K562 (cell line): ENCODE results near the gene PCYT1A. TPM values are rescaled to one million over a fixed set of nuclear protein-coding genes. Genes with fewer than 3 reads are reported as not detected.

ENCODE experiments used
- ARHGAP35 ChIP-seq: fragments of 450-650 bp; IDR thresholded peaks from 2 replicates; pipeline ENCODE4 v1.6.1; 2018; ENCODE audit not compliant: partially characterized antibody
- ARNT ChIP-seq, 2 experiments: fragments of 450-650 bp; IDR thresholded peaks; 2 replicates each; pipeline ENCODE4 v1.6.1; 2016; ENCODE audit warnings: mild to moderate bottlenecking in 1 of 2
- CHD1 ChIP-seq: fragments of 200-600 bp; sonication (generic); IDR thresholded peaks from one replicate; pipeline ENCODE4 v1.6.1; 2012; ENCODE audit warnings: mild to moderate bottlenecking, moderate library complexity, low read length, inconsistent platforms
- E2F3 ChIP-seq: fragments of 250-450 bp; sonication (Bioruptor Pico); IDR thresholded peaks from 2 replicates; pipeline ENCODE4 v1.4.0; 2020; ENCODE audit warnings: mild to moderate bottlenecking
- ESRRA ChIP-seq: fragments of 450-650 bp; IDR thresholded peaks from 2 replicates; pipeline ENCODE4 v1.6.1; 2014; ENCODE audit warnings: low read depth, mild to moderate bottlenecking, moderate library complexity, borderline replicate concordance
- HNRNPLL ChIP-seq: fragments of 200-400 bp; formaldehyde crosslinking; IDR thresholded peaks from 2 replicates; pipeline ENCODE4 v1.6.1; 2017; ENCODE audit warnings: low read length, low read depth, mild to moderate bottlenecking; ENCODE audit not compliant: poor library complexity, severe bottlenecking
- JUN ChIP-seq, 2 experiments: sonication (generic) in 1 of 2; formaldehyde crosslinking in 1 of 2; IDR thresholded peaks; 2 replicates each; pipeline versions ENCODE4 v1.6.1 to v1.8.0; 2012 to 2022; ENCODE audit warnings: borderline replicate concordance in 2 of 2, mild to moderate bottlenecking in 2 of 2, improper control_type of control experiment in 1 of 2, low read depth in 1 of 2, low read length in 1 of 2, missing genetic modification reagents in 1 of 2
- KDM1A ChIP-seq, 2 experiments: fragments of 450-650 bp; IDR thresholded peaks; 2 replicates each; pipeline ENCODE4 v1.6.1; 2016; ENCODE audit warnings: mild to moderate bottlenecking in 2 of 2
- MXI1 ChIP-seq: IDR thresholded peaks from 2 replicates; pipeline ENCODE4 v1.6.1; 2011; ENCODE audit warnings: low read depth, mild to moderate bottlenecking, improper control_type of control experiment, low read length
- NELFE ChIP-seq: IDR thresholded peaks from 2 replicates; pipeline ENCODE4 v1.6.1; 2011; ENCODE audit warnings: mild to moderate bottlenecking; ENCODE audit not compliant: insufficient read depth, insufficient read length
- SOX6 ChIP-seq: fragments of 450-650 bp; IDR thresholded peaks from 2 replicates; pipeline ENCODE4 v1.6.1; 2014; ENCODE audit warnings: mild to moderate bottlenecking
- TEAD2 ChIP-seq: fragments of 450-650 bp; IDR thresholded peaks from 2 replicates; pipeline ENCODE4 v1.6.1; 2016; ENCODE audit warnings: missing genetic modification characterization, control low read depth, missing compliant biosample characterization
- ZNF282 ChIP-seq: sonication (generic); formaldehyde crosslinking; IDR thresholded peaks from 2 replicates; pipeline ENCODE4 v1.8.1; 2023; ENCODE audit warnings: missing genetic modification reagents
- ZNF830 ChIP-seq: fragments of 250-450 bp; sonication (Bioruptor Pico); IDR thresholded peaks from 2 replicates; pipeline ENCODE4 v1.5.0; 2021; ENCODE audit warnings: mild to moderate bottlenecking
- polyA plus RNA-seq, 8 experiments: library from polyadenylated mRNA; depleted of rRNA in 4 of 8; stranded (reverse) in 5 of 8; unstranded in 3 of 8; fragments of >200 nt; fragmentation: Nextera tagmentation in 2 of 8; fragmentation: Illumina TruSeq in 1 of 8; extraction: Ambion mirVana in 2 of 8; extraction: Trizol in 1 of 8; gene quantifications; 2 replicates each; pipeline versions ENCODE4 v1.2.1 to v1.2.3, GENCODE V29; 2011 to 2014; ENCODE audit warnings: inconsistent platforms in 1 of 8, missing spikeins in 1 of 8
- total RNA-seq, 7 experiments: library from RNA; depleted of rRNA in 6 of 7; stranded (reverse); fragments of >200 nt in 6 of 7; fragmentation: Illumina TruSeq in 2 of 7; extraction: Trizol in 2 of 7; gene quantifications; 2 replicates each; pipeline versions ENCODE4 v1.2.1 to v1.2.3, GENCODE V29; 2011 to 2021; ENCODE audit warnings: low replicate concordance in 1 of 7
- TF ChIP-seq, protein P1 (sequence below): sonication (generic); IDR thresholded peaks from 2 replicates; pipeline ENCODE4 v1.6.1; 2016
- TF ChIP-seq, protein P2 (sequence below): sonication (generic); formaldehyde crosslinking; IDR thresholded peaks from 2 replicates; pipeline ENCODE4 v1.9.0; 2022; ENCODE audit warnings: mild to moderate bottlenecking, missing genetic modification reagents
- TF ChIP-seq, protein P3 (sequence below), 2 experiments: fragments of 450-650 bp in 1 of 2; sonication (generic) in 1 of 2; formaldehyde crosslinking in 1 of 2; IDR thresholded peaks; 2 replicates each; pipeline versions ENCODE4 v1.7.1 to v1.9.0; 2016 to 2022; ENCODE audit warnings: inconsistent platforms in 1 of 2, mild to moderate bottlenecking in 1 of 2, missing genetic modification reagents in 1 of 2

PCYT1A gene
- total and polyA plus RNA-seq, 9 of the 15 experiments (the other 6 are each of a cell fraction or from before 2014, with no cell fraction given): 13.4 to 62.8 (median 49.4) TPM

DNA sequence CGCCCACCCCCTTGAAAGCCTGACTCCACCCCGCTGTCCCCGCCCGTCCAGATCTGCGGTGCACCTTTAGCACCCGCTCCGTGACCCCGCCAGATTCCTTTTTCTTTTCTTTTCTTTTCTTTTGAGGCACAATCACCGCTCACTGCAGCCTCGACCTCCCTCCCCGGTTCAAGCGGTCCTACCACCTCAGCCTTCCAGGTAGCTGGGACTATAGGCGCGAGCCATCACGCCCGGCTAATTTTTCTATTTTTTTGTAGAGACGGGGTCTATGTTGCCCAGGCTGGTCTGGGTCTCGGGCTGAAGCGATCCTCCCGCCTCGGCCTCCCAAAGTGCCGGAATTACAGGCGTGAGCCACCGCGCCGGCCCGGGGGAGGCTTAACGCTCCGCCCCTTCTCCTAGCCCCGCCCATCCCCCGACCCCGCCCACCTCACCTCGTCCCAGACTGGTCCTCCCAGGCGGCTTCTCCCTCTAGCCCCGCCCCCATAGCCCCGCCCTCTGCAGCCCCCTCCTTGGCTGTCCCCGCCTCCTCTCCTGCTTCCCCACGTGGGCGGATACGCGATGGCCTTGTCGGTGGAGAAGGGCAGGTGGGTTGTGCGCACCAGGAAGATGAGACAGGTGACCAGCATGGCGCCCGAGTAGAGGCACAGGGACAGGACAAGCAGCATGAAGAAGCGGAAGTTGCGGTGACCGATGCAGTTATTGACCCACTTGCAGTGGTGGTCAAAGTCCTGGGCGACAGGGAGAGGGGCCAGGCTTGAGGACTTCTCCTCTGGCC is 79.5 kb downstream of the PCYT1A start (continued):
- no peak; the same call in 1 of the 2 replicates for TF ChIP-seq JUN (IDR thresholded peaks at IDR 0.05; ENCODE audit: borderline replicate concordance, low read depth, low read length)
- no peak for TF ChIP-seq JUN (CRISPR knock-in tag; IDR thresholded peaks at IDR 0.05; ENCODE audit: borderline replicate concordance)
- TF ChIP-seq, protein P1, sequence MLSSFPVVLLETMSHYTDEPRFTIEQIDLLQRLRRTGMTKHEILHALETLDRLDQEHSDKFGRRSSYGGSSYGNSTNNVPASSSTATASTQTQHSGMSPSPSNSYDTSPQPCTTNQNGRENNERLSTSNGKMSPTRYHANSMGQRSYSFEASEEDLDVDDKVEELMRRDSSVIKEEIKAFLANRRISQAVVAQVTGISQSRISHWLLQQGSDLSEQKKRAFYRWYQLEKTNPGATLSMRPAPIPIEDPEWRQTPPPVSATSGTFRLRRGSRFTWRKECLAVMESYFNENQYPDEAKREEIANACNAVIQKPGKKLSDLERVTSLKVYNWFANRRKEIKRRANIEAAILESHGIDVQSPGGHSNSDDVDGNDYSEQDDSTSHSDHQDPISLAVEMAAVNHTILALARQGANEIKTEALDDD: no peak
- TF ChIP-seq NELFE: no peak
- TF ChIP-seq ZNF830 (CRISPR knock-in tag): no peak
- TF ChIP-seq, protein P2, sequence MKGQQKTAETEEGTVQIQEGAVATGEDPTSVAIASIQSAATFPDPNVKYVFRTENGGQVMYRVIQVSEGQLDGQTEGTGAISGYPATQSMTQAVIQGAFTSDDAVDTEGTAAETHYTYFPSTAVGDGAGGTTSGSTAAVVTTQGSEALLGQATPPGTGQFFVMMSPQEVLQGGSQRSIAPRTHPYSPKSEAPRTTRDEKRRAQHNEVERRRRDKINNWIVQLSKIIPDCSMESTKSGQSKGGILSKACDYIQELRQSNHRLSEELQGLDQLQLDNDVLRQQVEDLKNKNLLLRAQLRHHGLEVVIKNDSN: peak; percentile 84
- TF ChIP-seq ARHGAP35: peak; percentile 60
- TF ChIP-seq HNRNPLL: no peak
- peak; percentile 92 to 95 for TF ChIP-seq KDM1A (IDR thresholded peaks at IDR 0.05)
- TF ChIP-seq SOX6: 0 out of 2 replicates have a peak, but pooled peaks have one; percentile 9
- 0 out of 2 replicates have a peak, but pooled peaks have one; percentile 20 for TF ChIP-seq MXI1
- TF ChIP-seq, protein P3, sequence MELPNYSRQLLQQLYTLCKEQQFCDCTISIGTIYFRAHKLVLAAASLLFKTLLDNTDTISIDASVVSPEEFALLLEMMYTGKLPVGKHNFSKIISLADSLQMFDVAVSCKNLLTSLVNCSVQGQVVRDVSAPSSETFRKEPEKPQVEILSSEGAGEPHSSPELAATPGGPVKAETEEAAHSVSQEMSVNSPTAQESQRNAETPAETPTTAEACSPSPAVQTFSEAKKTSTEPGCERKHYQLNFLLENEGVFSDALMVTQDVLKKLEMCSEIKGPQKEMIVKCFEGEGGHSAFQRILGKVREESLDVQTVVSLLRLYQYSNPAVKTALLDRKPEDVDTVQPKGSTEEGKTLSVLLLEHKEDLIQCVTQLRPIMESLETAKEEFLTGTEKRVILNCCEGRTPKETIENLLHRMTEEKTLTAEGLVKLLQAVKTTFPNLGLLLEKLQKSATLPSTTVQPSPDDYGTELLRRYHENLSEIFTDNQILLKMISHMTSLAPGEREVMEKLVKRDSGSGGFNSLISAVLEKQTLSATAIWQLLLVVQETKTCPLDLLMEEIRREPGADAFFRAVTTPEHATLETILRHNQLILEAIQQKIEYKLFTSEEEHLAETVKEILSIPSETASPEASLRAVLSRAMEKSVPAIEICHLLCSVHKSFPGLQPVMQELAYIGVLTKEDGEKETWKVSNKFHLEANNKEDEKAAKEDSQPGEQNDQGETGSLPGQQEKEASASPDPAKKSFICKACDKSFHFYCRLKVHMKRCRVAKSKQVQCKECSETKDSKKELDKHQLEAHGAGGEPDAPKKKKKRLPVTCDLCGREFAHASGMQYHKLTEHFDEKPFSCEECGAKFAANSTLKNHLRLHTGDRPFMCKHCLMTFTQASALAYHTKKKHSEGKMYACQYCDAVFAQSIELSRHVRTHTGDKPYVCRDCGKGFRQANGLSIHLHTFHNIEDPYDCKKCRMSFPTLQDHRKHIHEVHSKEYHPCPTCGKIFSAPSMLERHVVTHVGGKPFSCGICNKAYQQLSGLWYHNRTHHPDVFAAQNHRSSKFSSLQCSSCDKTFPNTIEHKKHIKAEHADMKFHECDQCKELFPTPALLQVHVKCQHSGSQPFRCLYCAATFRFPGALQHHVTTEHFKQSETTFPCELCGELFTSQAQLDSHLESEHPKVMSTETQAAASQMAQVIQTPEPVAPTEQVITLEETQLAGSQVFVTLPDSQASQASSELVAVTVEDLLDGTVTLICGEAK (IDR thresholded peaks at IDR 0.05): 0 out of 2 replicates have a peak, but pooled peaks have one; percentile 12
- TF ChIP-seq, protein P3 (CRISPR knock-in tag; IDR thresholded peaks at IDR 0.05): no peak
- TF ChIP-seq ESRRA: 0 out of 2 replicates have a peak, but pooled peaks have one; percentile 9
- TF ChIP-seq ZNF282 (CRISPR knock-in tag): no peak
- peak in 1 of 2 experiments; percentile 57; a peak in 1 of 4 replicates for TF ChIP-seq ARNT (IDR thresholded peaks at IDR 0.05)
- TF ChIP-seq TEAD2 (tag): no peak
- TF ChIP-seq E2F3 (CRISPR knock-in tag): no peak
- TF ChIP-seq CHD1: peak; percentile 84
